ENCODE data around the gene TMEM8B.

TMEM8B gene

GRCh38 chr9:35810122-35810521, 18.9 kb upstream of the TMEM8B start:
- TF ChIP-seq GLIS3 (CRISPR knock-in tag; IDR thresholded peaks at IDR 0.05) (no peak), ZC3H10 (CRISPR knock-in tag; IDR thresholded peaks at IDR 0.05) (no peak), ZNF8 (CRISPR knock-in tag; IDR thresholded peaks at IDR 0.05) (no peak), ISL1 (CRISPR knock-in tag; IDR thresholded peaks at IDR 0.05) (no peak), ZFP3 (CRISPR knock-in tag; IDR thresholded peaks at IDR 0.05) (no peak), TCF4 (CRISPR knock-in tag; IDR thresholded peaks at IDR 0.05; ENCODE audit: borderline replicate concordance) (no peak)
- no peak for ATAC-seq

GRCh38 chr9:35811381-35812024, 17.5 kb upstream of the TMEM8B start:
- TF ChIP-seq ZNF565 (CRISPR knock-in tag; conservative IDR thresholded peaks at IDR 0.05; ENCODE audit: low read depth) (no peak), CSRNP3 (CRISPR knock-in tag; IDR thresholded peaks at IDR 0.05) (no peak), ZC3H10 (CRISPR knock-in tag; IDR thresholded peaks at IDR 0.05) (no peak), ZFP30 (CRISPR knock-in tag; IDR thresholded peaks at IDR 0.05) (no peak), ZNF70 (CRISPR knock-in tag; IDR thresholded peaks at IDR 0.05) (no peak), ISL1 (CRISPR knock-in tag; IDR thresholded peaks at IDR 0.05) (no peak), TSHZ2 (CRISPR knock-in tag; IDR thresholded peaks at IDR 0.05) (no peak), PPARA (CRISPR knock-in tag; IDR thresholded peaks at IDR 0.05; ENCODE audit: borderline replicate concordance) (no peak), BACH2 (CRISPR knock-in tag; IDR thresholded peaks at IDR 0.05; ENCODE audit: borderline replicate concordance) (no peak), PATZ1 (CRISPR knock-in tag; IDR thresholded peaks at IDR 0.05; ENCODE audit: borderline replicate concordance) (no peak), OSR1 (CRISPR knock-in tag; IDR thresholded peaks at IDR 0.05) (no peak), ESRRG (CRISPR knock-in tag; IDR thresholded peaks at IDR 0.05) (no peak), TCF4 (CRISPR knock-in tag; IDR thresholded peaks at IDR 0.05; ENCODE audit: borderline replicate concordance) (no peak), ZNF8 (CRISPR knock-in tag; IDR thresholded peaks at IDR 0.05) (no peak), ARNTL (CRISPR knock-in tag; IDR thresholded peaks at IDR 0.05; ENCODE audit: borderline replicate concordance, low read depth) (no peak)
- no peak for ATAC-seq

GRCh38 chr9:35812025-35812602, 16.9 kb upstream of the TMEM8B start, which contains the start of gene SPAG8:
Gene SPAG8 (minus strand): TSS chr9:35812262. CDS start chr9:35812147, 115 bp downstream.
- TF ChIP-seq OSR1 (CRISPR knock-in tag; IDR thresholded peaks at IDR 0.05) (no peak), CSDC2 (CRISPR knock-in tag; IDR thresholded peaks at IDR 0.05) (no peak), ARNTL (CRISPR knock-in tag; IDR thresholded peaks at IDR 0.05; ENCODE audit: borderline replicate concordance, low read depth) (no peak), POU6F1 (CRISPR knock-in tag; IDR thresholded peaks at IDR 0.05; ENCODE audit: borderline replicate concordance, low read depth) (no peak), TSHZ2 (CRISPR knock-in tag; IDR thresholded peaks at IDR 0.05) (0 out of 2 replicates have a peak, but pooled peaks have one; percentile 42), TCF4 (CRISPR knock-in tag; IDR thresholded peaks at IDR 0.05; ENCODE audit: borderline replicate concordance) (no peak), TOX (CRISPR knock-in tag; IDR thresholded peaks at IDR 0.05; ENCODE audit: borderline replicate concordance) (no peak), CSRNP3 (CRISPR knock-in tag; IDR thresholded peaks at IDR 0.05) (no peak)
- ATAC-seq: peak; percentile 75

Measured in SK-N-SH treated with all-trans-retinoic acid at 6 μM for 48 hours (cell line).